Neural progenitor cell (in vitro differentiated cells): ENCODE measurements around the gene TBC1D10A.

Source experiments
- EZH2 ChIP-seq: fragments of 200-600 bp; sonication (generic); IDR thresholded peaks from 2 replicates; pipeline ENCODE4 v1.6.1; 2017; ENCODE audit warnings: antibody characterized with exemption, mild to moderate bottlenecking, moderate library complexity
- TF ChIP-seq, protein P1 (sequence below): fragments of 200-600 bp; sonication (generic); IDR thresholded peaks from 2 replicates; pipeline ENCODE4 v1.5.1; 2017; ENCODE audit warnings: antibody characterized with exemption, mild to moderate bottlenecking

DNA sequence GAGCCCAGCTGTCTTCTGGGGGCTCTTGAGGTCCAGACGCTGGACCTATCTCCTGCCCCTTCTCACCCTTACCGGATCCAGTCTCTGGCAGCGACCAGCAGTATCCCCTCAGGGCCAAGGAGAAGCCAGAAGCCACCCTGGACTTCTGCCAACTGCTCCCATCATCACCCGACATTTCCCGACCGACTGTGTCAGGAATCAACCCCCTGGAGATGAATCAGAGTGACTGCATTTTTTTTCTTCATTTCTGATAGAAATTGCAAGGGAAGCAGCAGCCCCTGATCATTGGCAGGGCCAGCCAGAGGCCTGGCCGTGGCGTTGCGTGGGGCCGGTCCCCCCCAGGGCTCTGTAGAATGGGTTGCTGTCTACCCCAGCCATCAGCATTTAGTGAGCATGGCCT lies 75.0 kb downstream of the TBC1D10A start:
- no peak for TF ChIP-seq EZH2
- TF ChIP-seq, protein P1, sequence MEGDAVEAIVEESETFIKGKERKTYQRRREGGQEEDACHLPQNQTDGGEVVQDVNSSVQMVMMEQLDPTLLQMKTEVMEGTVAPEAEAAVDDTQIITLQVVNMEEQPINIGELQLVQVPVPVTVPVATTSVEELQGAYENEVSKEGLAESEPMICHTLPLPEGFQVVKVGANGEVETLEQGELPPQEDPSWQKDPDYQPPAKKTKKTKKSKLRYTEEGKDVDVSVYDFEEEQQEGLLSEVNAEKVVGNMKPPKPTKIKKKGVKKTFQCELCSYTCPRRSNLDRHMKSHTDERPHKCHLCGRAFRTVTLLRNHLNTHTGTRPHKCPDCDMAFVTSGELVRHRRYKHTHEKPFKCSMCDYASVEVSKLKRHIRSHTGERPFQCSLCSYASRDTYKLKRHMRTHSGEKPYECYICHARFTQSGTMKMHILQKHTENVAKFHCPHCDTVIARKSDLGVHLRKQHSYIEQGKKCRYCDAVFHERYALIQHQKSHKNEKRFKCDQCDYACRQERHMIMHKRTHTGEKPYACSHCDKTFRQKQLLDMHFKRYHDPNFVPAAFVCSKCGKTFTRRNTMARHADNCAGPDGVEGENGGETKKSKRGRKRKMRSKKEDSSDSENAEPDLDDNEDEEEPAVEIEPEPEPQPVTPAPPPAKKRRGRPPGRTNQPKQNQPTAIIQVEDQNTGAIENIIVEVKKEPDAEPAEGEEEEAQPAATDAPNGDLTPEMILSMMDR: no peak
